Activated T-helper 1 cell treated with Interleukin-2 at 50 U/mL for 16 hours (primary cell): Measurements from ENCODE around the gene MTMR11.
"Not testable (repeated sequence)": the region's sequence is repeated elsewhere in the genome, so short reads cannot be mapped to it uniquely, and the experiment has no call there.

Experiments
- DNase-seq: peaks from one replicate; pipeline ENCODE4 v3.0.0-alpha.2; 2020; ENCODE audit warnings: low read depth

Gene MTMR11

GRCh38 chr1:149936170-149936991, at the start of gene MTMR11:
MTMR11 (minus strand) TSS chr1:149936879; CDS start chr1:149936647, 232 bp downstream.
- DNase-seq: no peak

- DNase-seq: no peak
Observed at GRCh38 chr1:149979972-149980540, 43.4 kb upstream of the MTMR11 start.

- DNase-seq: no peak
Observed at GRCh38 chr1:149979245-149979971, 42.7 kb upstream of the MTMR11 start.

- no peak for DNase-seq
Observed at GRCh38 chr1:149978547-149979023, 41.9 kb upstream of the MTMR11 start.

GRCh38 chr1:149977345-149977744, 40.7 kb upstream of the MTMR11 start:
- DNase-seq: no peak

- no peak for DNase-seq
Observed at GRCh38 chr1:149972547-149972946, 35.9 kb upstream of the MTMR11 start.

GRCh38 chr1:149967646-149968045, 31.0 kb upstream of the MTMR11 start:
- DNase-seq: no peak

GRCh38 chr1:149967041-149967440, 30.4 kb upstream of the MTMR11 start:
- DNase-seq: no peak

GRCh38 chr1:149966405-149966804, 29.7 kb upstream of the MTMR11 start:
- DNase-seq: no peak

- no peak for DNase-seq
Observed at GRCh38 chr1:149965440-149965839, 28.8 kb upstream of the MTMR11 start.

GRCh38 chr1:149963358-149963757, 26.7 kb upstream of the MTMR11 start:
- no peak for DNase-seq

- no peak for DNase-seq
Observed at GRCh38 chr1:149962736-149963135, 26.1 kb upstream of the MTMR11 start.

- DNase-seq: no peak
Observed at GRCh38 chr1:149962039-149962647, 25.5 kb upstream of the MTMR11 start.

- not testable (repeated sequence) for DNase-seq
Observed at GRCh38 chr1:149957548-149957947, 20.9 kb upstream of the MTMR11 start.

- DNase-seq: no peak
Observed at GRCh38 chr1:149949911-149950310, 13.2 kb upstream of the MTMR11 start.

- no peak for DNase-seq
Observed at GRCh38 chr1:149945206-149945605, 8.5 kb upstream of the MTMR11 start.

- no peak for DNase-seq
Observed at GRCh38 chr1:149942885-149943284, 6.2 kb upstream of the MTMR11 start.

- no peak for DNase-seq
Observed at GRCh38 chr1:149942207-149942606, 5.5 kb upstream of the MTMR11 start.

- no peak for DNase-seq
Observed at GRCh38 chr1:149940427-149940826, 3.7 kb upstream of the MTMR11 start.

- DNase-seq: not testable (repeated sequence)
Observed at GRCh38 chr1:149938668-149939003, 2.0 kb upstream of the MTMR11 start.

- no peak for DNase-seq
Observed at GRCh38 chr1:149937759-149938158, 1.1 kb upstream of the MTMR11 start.

GRCh38 chr1:149936992-149937705, 470 bp upstream of the MTMR11 start:
- DNase-seq: no peak
